EL (cell line): Measurements from ENCODE around the gene NPHS1.
A peak's percentile ranks its signal among the peaks of the same experiment; 100 is the strongest.
"Not testable (repeated sequence)": the region's sequence is repeated elsewhere in the genome, so short reads cannot be mapped to it uniquely, and the experiment has no call there.

ENCODE experiments used
- DNase-seq: peaks from one replicate; pipeline ENCODE4 v3.0.0-alpha.2; 2016

NPHS1 gene

GRCh38 chr19:35807633-35808032, 44.7 kb downstream of the NPHS1 start:
- no peak for DNase-seq

- no peak for DNase-seq
Measured at GRCh38 chr19:35806597-35806996, 45.7 kb downstream of the NPHS1 start.

- no peak for DNase-seq
Measured at GRCh38 chr19:35805526-35806102, 46.7 kb downstream of the NPHS1 start.

GRCh38 chr19:35801828-35802227, 50.5 kb downstream of the NPHS1 start:
- DNase-seq, result no peak

- no peak for DNase-seq
Measured at GRCh38 chr19:35797663-35798062, 54.6 kb downstream of the NPHS1 start.

- DNase-seq, result no peak
Measured at GRCh38 chr19:35796645-35797542, 55.4 kb downstream of the NPHS1 start.

- not testable (repeated sequence) for DNase-seq
Measured at GRCh38 chr19:35795564-35795963, 56.7 kb downstream of the NPHS1 start.

- peak; percentile 21 for DNase-seq
Measured at GRCh38 chr19:35793381-35794165, 58.7 kb downstream of the NPHS1 start.

- DNase-seq, result no peak
Measured at GRCh38 chr19:35792888-35793287, 59.4 kb downstream of the NPHS1 start.

GRCh38 chr19:35792312-35792711, 60.0 kb downstream of the NPHS1 start:
- no peak for DNase-seq

- DNase-seq, result no peak
Measured at GRCh38 chr19:35791814-35792279, 60.5 kb downstream of the NPHS1 start.

GRCh38 chr19:35790981-35791813, 61.1 kb downstream of the NPHS1 start:
- DNase-seq, result no peak

- DNase-seq, result no peak
Measured at GRCh38 chr19:35789978-35790944, 62.0 kb downstream of the NPHS1 start.

GRCh38 chr19:35789195-35789977, 62.9 kb downstream of the NPHS1 start:
- DNase-seq, result no peak

GRCh38 chr19:35788205-35788960, 63.9 kb downstream of the NPHS1 start:
- DNase-seq, result no peak

- DNase-seq, result no peak
Measured at GRCh38 chr19:35787227-35787799, 65.0 kb downstream of the NPHS1 start.

GRCh38 chr19:35786299-35787160, 65.8 kb downstream of the NPHS1 start:
- no peak for DNase-seq

GRCh38 chr19:35785339-35785627, 67.0 kb downstream of the NPHS1 start:
- DNase-seq, result no peak
